BLaER1 (cell line): Measurements from ENCODE around the gene MAD1L1.
A peak's percentile ranks its signal among the peaks of the same experiment; 100 is the strongest.

Experiments
- H3K27ac ChIP-seq: shearing (Covaris generic); formaldehyde crosslinking; 2 replicates; pipeline ENCODE4 v1.8.1; 2022
- H3K27me3 ChIP-seq: shearing (Covaris generic); formaldehyde crosslinking; 2 replicates; pipeline ENCODE4 v1.8.1; 2022
- H3K36me3 ChIP-seq: shearing (Covaris generic); formaldehyde crosslinking; 2 replicates; pipeline ENCODE4 v1.8.1; 2022
- H3K4me1 ChIP-seq: shearing (Covaris generic); formaldehyde crosslinking; 2 replicates; pipeline ENCODE4 v1.8.1; 2022
- H3K4me2 ChIP-seq: shearing (Covaris generic); formaldehyde crosslinking; 2 replicates; pipeline ENCODE4 v1.8.1; 2022
- H3K4me3 ChIP-seq: shearing (Covaris generic); formaldehyde crosslinking; 2 replicates; pipeline ENCODE4 v1.8.1; 2022
- H3K9ac ChIP-seq: shearing (Covaris generic); formaldehyde crosslinking; 2 replicates; pipeline ENCODE4 v1.8.1; 2022
- H3K9me3 ChIP-seq: shearing (Covaris generic); formaldehyde crosslinking; 2 replicates; pipeline ENCODE4 v1.8.1; 2022
- H4K20me1 ChIP-seq: shearing (Covaris generic); formaldehyde crosslinking; 2 replicates; pipeline ENCODE4 v1.8.1; 2022
- Cebpa-rat ChIP-seq: shearing (Covaris generic); IDR thresholded peaks from 2 replicates; pipeline ENCODE4 v1.8.1; 2022

The MAD1L1 gene

DNA sequence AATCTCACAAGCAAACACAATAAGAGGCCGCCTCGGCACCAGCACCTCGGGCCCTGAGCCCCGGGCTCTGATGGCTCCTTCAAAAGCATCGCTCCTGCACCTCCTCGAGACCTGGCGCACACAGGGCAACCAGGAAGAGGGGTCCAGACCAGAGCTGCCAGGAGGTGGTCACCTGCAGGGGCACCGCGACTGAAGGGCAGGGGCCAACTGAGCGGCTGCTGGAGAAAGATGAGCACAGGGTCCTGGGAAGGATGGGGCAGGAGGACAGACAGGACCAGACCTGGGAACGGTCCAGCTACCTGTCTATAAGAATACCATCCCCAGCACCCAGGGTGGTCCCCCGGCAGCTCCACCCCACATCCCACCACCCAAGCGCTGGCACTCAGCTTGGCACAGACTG, 20.8 kb downstream of the MAD1L1 start:
- Histone ChIP-seq H3K9me3 (no peaks in the 10 kb centered on the region), H3K4me3 (no peak overlapping the region), H3K4me2 (no peak overlapping the region), H3K27me3 (no peaks in the 10 kb centered on the region), H4K20me1 (peaks cover 57% of the 10 kb centered on the region), H3K36me3 (peaks cover 91% of the 10 kb centered on the region), H3K4me1 (peaks cover 38% of the 10 kb centered on the region), H3K27ac (no peak overlapping the region), H3K9ac (0 out of 2 replicates have a peak overlapping the region, but pooled peaks have one; percentile 31)
- TF ChIP-seq Cebpa-rat: no peak

DNA sequence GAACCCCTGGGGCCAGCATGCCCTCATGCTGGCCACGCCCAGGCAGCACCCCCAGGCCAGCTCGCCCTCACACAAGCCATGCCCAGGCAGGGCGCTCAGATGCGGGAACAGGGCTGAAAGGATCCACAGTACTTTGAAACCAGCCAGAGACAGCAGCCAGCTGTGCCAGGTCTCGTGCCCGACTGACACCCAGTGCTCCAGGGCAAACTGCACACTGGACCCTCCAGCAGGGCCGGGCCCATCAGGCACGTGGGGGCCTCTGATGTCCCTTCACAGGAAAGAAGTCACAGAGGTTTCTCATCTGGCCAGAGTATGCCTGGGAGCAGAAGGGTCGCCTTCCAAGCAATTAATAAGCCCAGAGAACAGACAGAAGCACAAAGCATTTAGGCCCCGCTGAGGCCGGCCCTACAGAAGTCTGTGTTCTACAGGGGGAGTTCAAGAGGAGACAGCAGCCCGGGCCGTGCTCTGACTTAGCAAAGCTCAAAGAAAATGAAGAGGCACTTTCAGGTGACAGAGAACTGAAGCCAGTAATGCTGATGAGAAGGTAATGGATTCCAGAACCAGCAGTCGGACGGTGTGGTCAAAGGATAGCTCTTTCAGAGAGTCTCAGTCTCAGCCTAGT, 21.4 kb downstream of the MAD1L1 start:
- Histone ChIP-seq H3K36me3 (peaks cover 91% of the 10 kb centered on the region), H4K20me1 (peaks cover 52% of the 10 kb centered on the region; the same call in 1 of the 2 replicates), H3K9ac (0 out of 2 replicates have a peak overlapping the region, but pooled peaks have one; percentile 31), H3K27me3 (no peaks in the 10 kb centered on the region), H3K4me2 (no peak overlapping the region), H3K27ac (no peak overlapping the region), H3K4me3 (no peak overlapping the region), H3K9me3 (no peaks in the 10 kb centered on the region), H3K4me1 (peaks cover 33% of the 10 kb centered on the region)
- no peak for TF ChIP-seq Cebpa-rat

DNA sequence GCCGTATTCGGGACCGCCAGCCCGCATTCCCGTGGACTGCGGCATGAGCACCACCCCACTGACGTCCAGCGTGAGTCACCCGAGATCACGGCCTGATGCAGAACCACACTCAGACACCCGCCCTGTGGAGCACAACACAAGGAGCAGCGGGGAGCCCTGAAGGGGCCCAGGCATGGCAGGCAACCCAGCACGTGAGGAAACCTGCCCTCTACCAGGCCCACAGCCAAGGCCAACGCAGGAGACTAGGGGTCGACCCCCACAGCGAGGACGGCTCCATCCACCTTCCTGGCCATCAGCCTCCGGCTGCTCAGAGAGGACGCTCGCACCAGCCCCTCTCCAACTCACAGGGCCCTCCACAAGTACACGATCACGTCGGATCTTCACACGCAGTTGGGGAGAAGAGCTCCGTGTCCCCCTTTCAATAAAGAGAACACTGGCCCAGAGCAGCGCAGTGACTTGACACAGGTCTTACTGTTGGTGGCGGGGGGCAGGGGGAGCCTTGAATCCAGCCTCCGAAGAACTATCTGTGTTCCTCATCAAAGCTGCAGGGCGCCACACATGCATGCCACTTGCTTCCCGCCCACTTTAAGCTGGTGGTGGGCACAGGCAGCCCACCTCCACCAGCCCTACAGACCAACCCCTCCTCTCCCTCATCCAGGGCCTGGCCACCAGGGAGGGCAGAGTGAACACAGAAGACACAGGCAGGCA, 22.0 kb downstream of the MAD1L1 start:
- Histone ChIP-seq H3K27ac (no peak overlapping the region), H3K27me3 (no peaks in the 10 kb centered on the region), H3K4me2 (no peak overlapping the region), H3K4me1 (peaks cover 33% of the 10 kb centered on the region), H3K4me3 (no peak overlapping the region), H3K36me3 (peaks cover 90% of the 10 kb centered on the region), H4K20me1 (peaks cover 50% of the 10 kb centered on the region; the same call in 1 of the 2 replicates), H3K9me3 (no peaks in the 10 kb centered on the region), H3K9ac (0 out of 2 replicates have a peak overlapping the region, but pooled peaks have one; percentile 31)
- TF ChIP-seq Cebpa-rat: no peak

DNA sequence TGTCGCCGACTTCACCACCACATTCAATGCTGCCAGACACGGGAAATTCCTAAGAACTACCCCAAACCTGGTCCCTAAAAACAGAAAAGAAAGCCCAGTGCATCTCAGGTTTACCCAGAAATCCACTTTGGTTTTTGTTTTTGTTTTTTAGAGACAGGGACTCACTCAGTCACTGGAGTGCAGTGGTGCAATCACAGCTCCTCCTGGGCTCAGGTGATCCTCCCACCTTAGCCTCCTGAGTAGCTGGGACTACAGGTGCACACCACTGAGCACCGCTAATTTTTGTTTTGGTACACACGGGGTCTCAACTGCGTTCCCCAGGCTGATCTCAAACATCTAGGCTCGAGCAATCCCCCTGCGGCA, 22.8 kb downstream of the MAD1L1 start:
- no peaks in the 10 kb centered on the region for H3K27me3 ChIP-seq
- no peaks in the 10 kb centered on the region for H3K9me3 ChIP-seq
- TF ChIP-seq Cebpa-rat: no peak
- H3K9ac ChIP-seq: peak overlapping the region; percentile 33
- H4K20me1 ChIP-seq: peaks cover 50% of the 10 kb centered on the region; the same call in 1 of the 2 replicates
- H3K4me3 ChIP-seq: no peak overlapping the region
- 0 out of 2 replicates have a peak overlapping the region, but pooled peaks have one; percentile 51 for H3K27ac ChIP-seq
- H3K36me3 ChIP-seq: peaks cover 90% of the 10 kb centered on the region
- H3K4me2 ChIP-seq: peak overlapping the region; percentile 71
- H3K4me1 ChIP-seq: peaks cover 33% of the 10 kb centered on the region

DNA sequence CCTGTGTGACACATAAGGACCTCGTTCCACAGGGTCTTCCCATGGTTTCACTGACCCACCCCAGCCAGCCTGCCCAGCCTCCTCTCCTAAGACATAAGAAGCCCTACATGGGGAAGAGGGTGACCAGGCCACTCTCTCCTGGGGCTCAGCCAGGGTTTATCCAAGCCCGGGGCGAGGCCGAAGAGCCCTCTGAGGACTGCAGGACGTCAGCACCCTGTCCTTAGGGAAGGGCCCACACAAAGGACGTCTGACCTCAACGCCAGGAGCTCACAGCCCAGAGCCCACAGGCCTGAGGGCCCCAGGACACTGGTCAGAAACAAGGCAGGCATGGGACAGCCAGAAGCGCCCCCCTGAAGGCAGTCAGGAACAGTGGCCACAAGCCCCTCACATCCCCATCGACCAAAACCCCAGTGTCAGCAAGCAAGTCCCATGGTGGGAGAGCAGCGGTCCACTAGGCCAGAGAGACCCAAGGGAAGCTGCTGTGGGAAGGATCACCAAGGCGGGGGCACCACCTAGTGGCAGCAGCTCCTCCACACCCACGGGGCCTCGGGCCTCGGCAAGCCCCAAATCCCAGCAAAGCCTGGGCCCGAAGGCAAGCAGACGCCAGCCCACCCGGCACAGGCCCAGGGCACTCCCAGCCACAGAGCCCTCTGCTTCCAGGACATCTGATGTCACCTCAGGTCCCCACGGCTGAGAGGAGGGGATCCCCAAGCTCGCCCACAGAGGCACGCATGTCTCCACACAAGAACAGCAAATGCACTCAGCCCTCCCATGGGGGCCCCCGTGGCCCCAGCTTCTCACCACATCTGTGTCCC, 23.4 kb downstream of the MAD1L1 start:
- Histone ChIP-seq H3K36me3 (peaks cover 90% of the 10 kb centered on the region), H3K27ac (peak overlapping the region; percentile 51; the same call in 1 of the 2 replicates), H3K9ac (peak overlapping the region; percentile 33), H3K27me3 (no peaks in the 10 kb centered on the region), H4K20me1 (peaks cover 54% of the 10 kb centered on the region; the same call in 1 of the 2 replicates), H3K4me3 (no peak overlapping the region), H3K4me1 (peaks cover 39% of the 10 kb centered on the region), H3K4me2 (peak overlapping the region; percentile 71), H3K9me3 (no peaks in the 10 kb centered on the region)
- no peak for TF ChIP-seq Cebpa-rat

DNA sequence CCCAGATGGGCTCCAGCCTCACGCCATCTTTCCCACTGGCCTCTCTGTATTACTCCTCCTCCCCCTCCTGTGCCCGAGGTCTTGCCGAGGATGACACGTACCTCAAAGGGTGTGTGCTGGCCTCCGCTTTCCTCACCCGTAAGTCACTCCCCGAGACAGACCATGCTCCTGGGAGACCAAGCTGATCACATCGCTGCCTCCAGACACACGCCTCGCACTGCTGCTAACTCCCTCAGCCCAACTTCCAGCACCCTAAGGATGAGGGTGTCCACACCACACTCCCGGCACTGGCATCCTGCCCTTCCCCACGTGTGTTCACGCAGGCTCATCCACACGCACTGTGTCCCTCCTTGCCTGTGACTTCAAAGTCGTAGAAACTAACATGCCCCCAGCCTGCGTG, 24.0 kb downstream of the MAD1L1 start:
- Histone ChIP-seq H3K36me3 (peaks cover 87% of the 10 kb centered on the region), H3K4me1 (peaks cover 45% of the 10 kb centered on the region), H3K4me2 (peak overlapping the region; percentile 71)

DNA sequence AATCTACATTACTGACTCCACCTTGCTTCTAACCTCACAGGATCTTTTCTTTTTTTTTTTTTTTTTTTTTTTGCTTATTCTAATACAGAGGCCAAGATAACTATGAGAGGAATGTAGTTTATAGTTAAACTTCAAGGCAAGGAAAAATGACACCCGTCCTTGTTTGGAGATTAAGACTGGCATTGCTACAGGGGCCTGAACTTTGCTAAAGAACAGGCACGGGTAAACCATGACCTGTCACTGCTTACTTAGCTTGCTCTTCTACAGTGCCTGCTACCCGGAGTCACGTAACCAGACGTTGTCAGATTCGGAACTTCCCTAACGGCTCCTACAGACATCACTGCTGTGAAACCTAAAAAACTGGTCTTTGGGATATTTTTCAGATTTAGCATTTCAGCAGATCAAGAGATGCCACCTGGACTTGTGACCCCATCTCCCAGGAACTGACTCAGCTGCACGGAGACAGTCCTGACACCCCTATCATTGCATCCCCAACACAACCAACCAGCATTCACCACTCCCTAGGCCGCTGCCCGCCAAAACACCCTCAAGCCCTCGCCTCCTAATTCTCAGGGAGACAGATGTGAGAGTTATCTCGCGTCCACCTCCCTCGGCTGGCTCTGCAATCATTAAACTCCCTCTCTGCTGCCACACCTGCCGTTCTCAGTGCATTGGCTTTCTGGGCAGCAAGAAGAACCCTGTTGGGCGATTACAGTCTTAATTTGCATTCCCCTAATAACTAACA, 27.5 kb downstream of the MAD1L1 start:
- no peak for TF ChIP-seq Cebpa-rat
- Histone ChIP-seq H3K4me2 (no peak overlapping the region), H3K9ac (no peak overlapping the region), H3K9me3 (no peaks in the 10 kb centered on the region), H3K4me1 (peaks cover 80% of the 10 kb centered on the region), H3K36me3 (peaks cover 71% of the 10 kb centered on the region), H3K27ac (no peak overlapping the region; the same call in 1 of the 2 replicates), H3K27me3 (no peaks in the 10 kb centered on the region), H3K4me3 (no peak overlapping the region), H4K20me1 (peaks cover 46% of the 10 kb centered on the region; the same call in 1 of the 2 replicates)

More for the DNA sequence above, 24.0 kb downstream of the MAD1L1 start:
- Histone ChIP-seq H3K9ac (peak overlapping the region; percentile 33; the same call in 1 of the 2 replicates), H3K27me3 (no peaks in the 10 kb centered on the region), H4K20me1 (peaks cover 54% of the 10 kb centered on the region; the same call in 1 of the 2 replicates), H3K4me3 (no peak overlapping the region), H3K27ac (peak overlapping the region; percentile 51; the same call in 1 of the 2 replicates), H3K9me3 (no peaks in the 10 kb centered on the region)
- TF ChIP-seq Cebpa-rat: no peak

DNA sequence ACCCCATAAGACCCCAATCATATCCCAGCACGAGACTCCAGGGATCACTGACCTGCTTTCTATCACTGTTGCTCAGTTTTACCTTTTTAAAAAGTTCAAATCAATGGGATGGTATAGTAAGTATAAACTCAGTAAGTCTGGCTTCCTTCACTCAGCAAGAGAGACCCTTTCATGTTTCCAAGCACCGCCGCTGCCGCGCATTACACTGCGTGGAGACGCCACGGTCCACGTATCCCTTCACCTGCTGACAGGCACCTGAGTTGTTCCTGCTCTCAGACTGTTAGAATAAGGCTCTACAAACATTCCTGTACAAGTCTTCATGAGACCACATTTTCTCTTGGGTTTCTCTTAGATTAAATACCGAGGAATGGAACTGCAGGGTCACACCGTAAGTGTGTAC, 28.3 kb downstream of the MAD1L1 start:
- peaks cover 80% of the 10 kb centered on the region for H3K4me1 ChIP-seq
- TF ChIP-seq Cebpa-rat: no peak
- no peaks in the 10 kb centered on the region for H3K27me3 ChIP-seq
- H3K9ac ChIP-seq: no peak overlapping the region
- H3K27ac ChIP-seq: no peak overlapping the region
- no peaks in the 10 kb centered on the region for H3K9me3 ChIP-seq
- H3K36me3 ChIP-seq: peaks cover 76% of the 10 kb centered on the region
- peak overlapping the region; percentile 86 for H3K4me2 ChIP-seq
- H3K4me3 ChIP-seq: no peak overlapping the region
- H4K20me1 ChIP-seq: peaks cover 39% of the 10 kb centered on the region; the same call in 1 of the 2 replicates

DNA sequence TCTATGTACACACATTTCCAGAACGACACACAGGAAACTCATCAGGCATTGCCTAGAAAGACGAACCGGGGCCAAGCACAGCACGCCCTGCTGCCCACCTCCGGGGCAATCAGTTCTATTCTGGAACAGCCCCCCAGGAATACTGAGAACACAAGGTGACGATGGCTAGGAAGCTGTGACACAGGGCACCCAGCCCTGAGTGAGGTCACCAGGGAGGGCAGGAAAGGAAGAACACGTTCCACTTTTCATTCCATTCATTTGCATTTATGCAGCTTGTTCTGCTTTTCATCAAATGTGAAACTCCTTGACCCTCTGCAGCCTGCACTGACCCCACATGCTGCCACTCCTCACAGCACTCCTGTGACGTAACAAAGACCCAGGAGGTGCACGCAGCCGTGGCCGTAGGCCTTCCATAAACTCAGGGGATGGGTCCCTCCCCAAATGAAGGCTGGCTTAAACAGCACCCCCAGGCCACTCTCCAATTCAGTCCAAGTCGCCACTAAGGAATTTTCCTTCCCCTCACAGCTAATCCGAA, 28.9 kb downstream of the MAD1L1 start:
- no peak for TF ChIP-seq Cebpa-rat
- Histone ChIP-seq H3K27me3 (no peaks in the 10 kb centered on the region), H3K9me3 (no peaks in the 10 kb centered on the region), H3K27ac (peak overlapping the region; percentile 67), H3K4me1 (peaks cover 80% of the 10 kb centered on the region), H3K36me3 (peaks cover 80% of the 10 kb centered on the region), H3K9ac (peak overlapping the region; percentile 55; the same call in 1 of the 2 replicates), H4K20me1 (peaks cover 34% of the 10 kb centered on the region; the same call in 1 of the 2 replicates), H3K4me3 (no peak overlapping the region), H3K4me2 (peak overlapping the region; percentile 86)
